ENCODE data around the gene THG1L. TPM values are rescaled to one million over a fixed set of nuclear protein-coding genes. Genes with fewer than 3 reads are reported as not detected.
A peak's percentile ranks its signal among the peaks of the same experiment; 100 is the strongest.

The THG1L gene
- total and polyA plus RNA-seq, 2 of the 4 experiments (the other 2 are of a cell fraction): 15.2 to 20.4 TPM

GRCh38 chr5:157689942-157690689 is 41.1 kb upstream of the THG1L start:
- Histone ChIP-seq H3K4me1 (ENCODE audit: control insufficient read depth, insufficient read depth, low read length) (no peaks in the 10 kb centered on the region), H3K9me3 (ENCODE audit: control insufficient read depth, insufficient read depth, low read length) (no peaks in the 10 kb centered on the region), H3K27me3 (ENCODE audit: control insufficient read depth, insufficient read depth, low read length) (no peaks in the 10 kb centered on the region), H3K36me3 (ENCODE audit: control insufficient read depth, insufficient read depth, low read length) (no peaks in the 10 kb centered on the region), H2AK9ac (replicated peaks; ENCODE audit: low read depth, low read length, poor library complexity) (no peak overlapping the region), H3K23ac (ENCODE audit: low read depth, low read length) (no peak overlapping the region), H3K9me1 (ENCODE audit: insufficient read depth, low read length) (no peaks in the 10 kb centered on the region), H4K91ac (ENCODE audit: insufficient read depth, low read depth, low read length) (no peak overlapping the region), H3K9ac (ENCODE audit: low read depth, low read length) (no peak overlapping the region), H3K4me3 (ENCODE audit: insufficient read depth, low read depth, low read length) (no peak overlapping the region), H4K8ac (ENCODE audit: low read depth in 2 of 2, low read length in 2 of 2) (no peak overlapping the region), H2BK120ac (ENCODE audit: low read depth, low read length) (no peak overlapping the region), H3K18ac (ENCODE audit: low read depth, low read length) (no peak overlapping the region), H2AFZ (replicated peaks; ENCODE audit: low read length, poor library complexity) (peak overlapping the region; percentile 80), H4K5ac (ENCODE audit: low read depth, low read length) (no peak overlapping the region), H2AK5ac (ENCODE audit: low read depth, low read length) (no peak overlapping the region), H4K20me1 (ENCODE audit: insufficient read depth, low read length) (no peaks in the 10 kb centered on the region), H3K4me2 (ENCODE audit: low read depth, low read length) (no peak overlapping the region), H2BK20ac (ENCODE audit: low read depth, low read length) (no peak overlapping the region), H3K56ac (ENCODE audit: extremely low read depth, insufficient read depth, low read length) (no peak overlapping the region), H2BK15ac (ENCODE audit: low read depth, low read length) (no peak overlapping the region), H2BK5ac (ENCODE audit: low read depth, low read length, poor library complexity, severe bottlenecking) (no peak overlapping the region), H3K27ac (ENCODE audit: insufficient read depth, low read length) (no peak overlapping the region), H3K79me1 (ENCODE audit: low read depth in 1 of 2, low read length in 2 of 2) (no peaks in the 10 kb centered on the region), H3K14ac (replicated peaks; ENCODE audit: low read depth, low read length) (no peak overlapping the region), H3K4ac (ENCODE audit: low read depth, low read length) (no peak overlapping the region)
- no peak for DNase-seq
- in situ Hi-C loops (cut with MboI; ENCODE audit: low sequenced_read_pairs): no loop called here
- ChIA-PET POLR2A (ENCODE audit: unreplicated experiment) (no interaction called here), CTCF (no interaction called here)
- WGBS, 2 experiments (ENCODE audit: extremely low coverage in 2 of 2, insufficient read length in 1 of 2): 70% methylated on average over 40 of the region's 52 CpGs; no CpG with 5 or more reads in 1 of the 2 experiments
- dilution Hi-C loops (cut with HindIII; ENCODE audit: low sequenced_read_pairs, unreplicated experiment): no loop called here
- BruUV-seq (replicated peaks): no TSS peak
- intact Hi-C loops (cut with micrococcal nuclease): no loop called here
- ATAC-seq (ENCODE audit: low read depth): no peak
- TF ChIP-seq CHD1 (IDR thresholded peaks at IDR 0.05; ENCODE audit: low read depth, low read length) (no peak), CEBPB (IDR thresholded peaks at IDR 0.05; ENCODE audit: low read depth, low read length) (no peak), RCOR1 (IDR thresholded peaks at IDR 0.05; ENCODE audit: insufficient replicate concordance, low read length) (no peak), MXI1 (IDR thresholded peaks at IDR 0.05; ENCODE audit: borderline replicate concordance, low read depth, low read length) (no peak), FOS (IDR thresholded peaks at IDR 0.05; ENCODE audit: low read depth, low read length) (no peak)

All from IMR-90 (cell line).